Measurements from ENCODE around the gene PRKCH.
A peak's percentile ranks its signal among the peaks of the same experiment; 100 is the strongest.

PRKCH gene

GRCh38 chr14:61372379-61372778, 51.0 kb downstream of the PRKCH start:
- WGBS: 83% methylated on average over 1 of the region's 2 CpGs
- Histone ChIP-seq H4K8ac (ENCODE audit: low read length) (no peak overlapping the region), H2BK12ac (ENCODE audit: low read length in 2 of 2) (no peak overlapping the region), H2AFZ (ENCODE audit: low read depth, low read length) (no peak overlapping the region), H2BK120ac (ENCODE audit: low read depth, low read length) (no peak overlapping the region), H4K91ac (ENCODE audit: low read length) (no peak overlapping the region), H3K9me3 (ENCODE audit: control insufficient read depth, low read length) (peaks cover 30% of the 10 kb centered on the region), H3K23ac (ENCODE audit: low read length in 2 of 2) (no peak overlapping the region), H3K4me2 (ENCODE audit: low read length, poor library complexity, severe bottlenecking) (no peak overlapping the region), H3K36me3 (ENCODE audit: control insufficient read depth in 1 of 2, insufficient read depth in 2 of 2, low read depth in 1 of 2, low read length in 2 of 2) (no peaks in the 10 kb centered on the region), H3K14ac (ENCODE audit: low read length in 2 of 2) (no peak overlapping the region), H3K27ac (ENCODE audit: low read length, poor library complexity, severe bottlenecking) (no peak overlapping the region), H3K4ac (ENCODE audit: low read depth in 1 of 2, low read length in 2 of 2) (no peak overlapping the region), H3K9ac (ENCODE audit: low read length) (no peak overlapping the region), H2BK15ac (ENCODE audit: low read depth, poor library complexity, severe bottlenecking) (no peak overlapping the region), H2BK5ac (ENCODE audit: low read depth, low read length, poor library complexity, severe bottlenecking) (no peak overlapping the region), H3K4me1 (ENCODE audit: control insufficient read depth, insufficient read depth, low read depth, low read length) (peaks cover 3% of the 10 kb centered on the region), H3K27me3 (ENCODE audit: control insufficient read depth in 1 of 2, insufficient read depth in 1 of 2, low read length in 2 of 2) (peaks cover 0 to under 1% of the 10 kb centered on the region in 2 experiments), H3K79me1 (replicated peaks; ENCODE audit: low read length, poor library complexity, severe bottlenecking) (no peaks in the 10 kb centered on the region), H3K18ac (ENCODE audit: low read depth in 1 of 2, low read length in 2 of 2) (no peak overlapping the region), H3K4me3 (ENCODE audit: insufficient read depth in 1 of 2, low read depth in 1 of 2, low read length in 2 of 2) (no peak overlapping the region), H2AK5ac (ENCODE audit: low read length, severe bottlenecking) (no peak overlapping the region)
- no peak for DNase-seq

- H3K4ac ChIP-seq (ENCODE audit: low read depth in 1 of 2, low read length in 2 of 2): no peak overlapping the region
- H3K27ac ChIP-seq (ENCODE audit: low read length, poor library complexity, severe bottlenecking): no peak overlapping the region
- H3K18ac ChIP-seq (ENCODE audit: low read depth in 1 of 2, low read length in 2 of 2): no peak overlapping the region
- H3K23ac ChIP-seq (ENCODE audit: low read length in 2 of 2): no peak overlapping the region
- WGBS: 72% methylated on average over 2 of the region's 3 CpGs
- DNase-seq: no peak
- no peak overlapping the region for H2BK5ac ChIP-seq (ENCODE audit: low read depth, low read length, poor library complexity, severe bottlenecking)
- H3K27me3 ChIP-seq (ENCODE audit: control insufficient read depth in 1 of 2, insufficient read depth in 1 of 2, low read length in 2 of 2): peaks cover 0 to 3% of the 10 kb centered on the region in 2 experiments
- H2BK120ac ChIP-seq (ENCODE audit: low read depth, low read length): no peak overlapping the region
- no peak overlapping the region for H4K8ac ChIP-seq (ENCODE audit: low read length)
- H3K9ac ChIP-seq (ENCODE audit: low read length): no peak overlapping the region
- peaks cover 3% of the 10 kb centered on the region for H3K4me1 ChIP-seq (ENCODE audit: control insufficient read depth, insufficient read depth, low read depth, low read length)
- H3K79me1 ChIP-seq (replicated peaks; ENCODE audit: low read length, poor library complexity, severe bottlenecking): no peaks in the 10 kb centered on the region
- no peak overlapping the region for H3K14ac ChIP-seq (ENCODE audit: low read length in 2 of 2)
- no peak overlapping the region for H4K91ac ChIP-seq (ENCODE audit: low read length)
- H3K4me3 ChIP-seq (ENCODE audit: insufficient read depth in 1 of 2, low read depth in 1 of 2, low read length in 2 of 2): no peak overlapping the region
- no peak overlapping the region for H2AK5ac ChIP-seq (ENCODE audit: low read length, severe bottlenecking)
- H3K4me2 ChIP-seq (ENCODE audit: low read length, poor library complexity, severe bottlenecking): no peak overlapping the region
- H2AFZ ChIP-seq (ENCODE audit: low read depth, low read length): no peak overlapping the region
- no peak overlapping the region for H2BK15ac ChIP-seq (ENCODE audit: low read depth, poor library complexity, severe bottlenecking)
- no peak overlapping the region for H2BK12ac ChIP-seq (ENCODE audit: low read length in 2 of 2)
- peaks cover 30% of the 10 kb centered on the region for H3K9me3 ChIP-seq (ENCODE audit: control insufficient read depth, low read length)
- no peaks in the 10 kb centered on the region for H3K36me3 ChIP-seq (ENCODE audit: control insufficient read depth in 1 of 2, insufficient read depth in 2 of 2, low read depth in 1 of 2, low read length in 2 of 2)
These were observed 51.6 kb downstream of the PRKCH start for GRCh38 chr14:61372842-61373555.

DNA sequence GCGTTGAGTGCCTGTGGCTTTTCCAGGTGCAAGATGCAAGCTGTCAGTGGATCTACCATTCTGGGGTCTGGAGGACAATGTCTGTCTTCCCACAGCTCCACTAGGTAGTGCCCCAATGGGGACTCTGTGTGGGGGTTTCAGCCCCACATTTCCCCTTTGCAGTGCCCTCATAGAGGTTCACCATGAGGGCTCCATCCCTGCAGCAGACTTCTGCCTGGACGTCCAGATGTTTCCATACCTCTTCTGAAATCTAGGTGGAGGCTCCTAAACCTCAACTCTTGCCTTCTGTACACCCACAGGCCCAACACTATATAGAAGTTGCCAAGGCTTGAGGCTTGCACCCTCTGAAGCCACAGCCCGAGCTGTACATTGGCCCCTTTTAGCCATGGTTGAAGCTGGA, 52.9 kb downstream of the PRKCH start:
- H3K9ac ChIP-seq (ENCODE audit: low read length): no peak overlapping the region

GRCh38 chr14:61375218-61375617, 53.8 kb downstream of the PRKCH start:
- Histone ChIP-seq H3K4me2 (ENCODE audit: low read length, poor library complexity, severe bottlenecking) (no peak overlapping the region), H3K9me3 (ENCODE audit: control insufficient read depth, low read length) (peaks cover 30% of the 10 kb centered on the region), H4K8ac (ENCODE audit: low read length) (no peak overlapping the region), H4K91ac (ENCODE audit: low read length) (no peak overlapping the region), H3K79me1 (replicated peaks; ENCODE audit: low read length, poor library complexity, severe bottlenecking) (no peaks in the 10 kb centered on the region), H3K4me1 (ENCODE audit: control insufficient read depth, insufficient read depth, low read depth, low read length) (no peaks in the 10 kb centered on the region), H3K14ac (ENCODE audit: low read length in 2 of 2) (no peak overlapping the region), H3K18ac (ENCODE audit: low read depth in 1 of 2, low read length in 2 of 2) (no peak overlapping the region), H2AK5ac (ENCODE audit: low read length, severe bottlenecking) (no peak overlapping the region), H3K9ac (ENCODE audit: low read length) (no peak overlapping the region), H2BK12ac (ENCODE audit: low read length in 2 of 2) (no peak overlapping the region), H3K4me3 (ENCODE audit: insufficient read depth in 1 of 2, low read depth in 1 of 2, low read length in 2 of 2) (peak overlapping the region in 1 of 2 experiments; percentile 11), H3K27ac (ENCODE audit: low read length, poor library complexity, severe bottlenecking) (no peak overlapping the region), H3K36me3 (ENCODE audit: control insufficient read depth in 1 of 2, insufficient read depth in 2 of 2, low read depth in 1 of 2, low read length in 2 of 2) (no peaks in the 10 kb centered on the region), H2BK120ac (ENCODE audit: low read depth, low read length) (no peak overlapping the region), H2BK5ac (ENCODE audit: low read depth, low read length, poor library complexity, severe bottlenecking) (no peak overlapping the region), H2BK15ac (ENCODE audit: low read depth, poor library complexity, severe bottlenecking) (no peak overlapping the region), H3K23ac (ENCODE audit: low read length in 2 of 2) (no peak overlapping the region), H2AFZ (ENCODE audit: low read depth, low read length) (no peak overlapping the region), H3K27me3 (ENCODE audit: control insufficient read depth in 1 of 2, insufficient read depth in 1 of 2, low read length in 2 of 2) (peaks cover 0 to 24% of the 10 kb centered on the region in 2 experiments), H3K4ac (ENCODE audit: low read depth in 1 of 2, low read length in 2 of 2) (no peak overlapping the region)
- no peak for DNase-seq
- 90% methylated on average over 2 of the region's 3 CpGs for WGBS

More for the DNA sequence above, 52.9 kb downstream of the PRKCH start:
- no peak overlapping the region for H3K14ac ChIP-seq (ENCODE audit: low read length in 2 of 2)
- no peaks in the 10 kb centered on the region for H3K79me1 ChIP-seq (replicated peaks; ENCODE audit: low read length, poor library complexity, severe bottlenecking)
- H3K9me3 ChIP-seq (ENCODE audit: control insufficient read depth, low read length): peaks cover 30% of the 10 kb centered on the region
- no peaks in the 10 kb centered on the region for H3K4me1 ChIP-seq (ENCODE audit: control insufficient read depth, insufficient read depth, low read depth, low read length)
- H2AK5ac ChIP-seq (ENCODE audit: low read length, severe bottlenecking): no peak overlapping the region
- no peak overlapping the region for H3K18ac ChIP-seq (ENCODE audit: low read depth in 1 of 2, low read length in 2 of 2)
- H2BK12ac ChIP-seq (ENCODE audit: low read length in 2 of 2): no peak overlapping the region
- no peak overlapping the region for H3K23ac ChIP-seq (ENCODE audit: low read length in 2 of 2)
- peaks cover 0 to 15% of the 10 kb centered on the region in 2 experiments for H3K27me3 ChIP-seq (ENCODE audit: control insufficient read depth in 1 of 2, insufficient read depth in 1 of 2, low read length in 2 of 2)
- no peak overlapping the region for H3K4me3 ChIP-seq (ENCODE audit: insufficient read depth in 1 of 2, low read depth in 1 of 2, low read length in 2 of 2)
- DNase-seq: no peak
- H4K91ac ChIP-seq (ENCODE audit: low read length): no peak overlapping the region
- H2BK120ac ChIP-seq (ENCODE audit: low read depth, low read length): no peak overlapping the region
- H3K27ac ChIP-seq (ENCODE audit: low read length, poor library complexity, severe bottlenecking): no peak overlapping the region
- no peak overlapping the region for H3K4ac ChIP-seq (ENCODE audit: low read depth in 1 of 2, low read length in 2 of 2)
- 72% methylated on average over 3 of the region's 3 CpGs for WGBS
- no peaks in the 10 kb centered on the region for H3K36me3 ChIP-seq (ENCODE audit: control insufficient read depth in 1 of 2, insufficient read depth in 2 of 2, low read depth in 1 of 2, low read length in 2 of 2)
- H4K8ac ChIP-seq (ENCODE audit: low read length): no peak overlapping the region
- no peak overlapping the region for H2AFZ ChIP-seq (ENCODE audit: low read depth, low read length)
- H2BK15ac ChIP-seq (ENCODE audit: low read depth, poor library complexity, severe bottlenecking): no peak overlapping the region
- H3K4me2 ChIP-seq (ENCODE audit: low read length, poor library complexity, severe bottlenecking): no peak overlapping the region
- no peak overlapping the region for H2BK5ac ChIP-seq (ENCODE audit: low read depth, low read length, poor library complexity, severe bottlenecking)

Data from mesenchymal stem cell (in vitro differentiated cells and primary cell).